GM12874 (cell line): ENCODE results near the gene COLGALT1.

Source experiments
- CTCF ChIP-seq: IDR thresholded peaks from 2 replicates; pipeline ENCODE4 v1.5.1; 2011; ENCODE audit warnings: low read depth, mild to moderate bottlenecking, control low read depth, low read length, moderate library complexity; ENCODE audit not compliant: insufficient read depth

Gene COLGALT1

GRCh38 chr19:17618281-17618903, 62.9 kb downstream of the COLGALT1 start:
- TF ChIP-seq CTCF, result no peak

- TF ChIP-seq CTCF, result no peak
Observed at GRCh38 chr19:17618936-17619335, 63.5 kb downstream of the COLGALT1 start.

- TF ChIP-seq CTCF, result no peak
Observed at GRCh38 chr19:17620696-17621095, 65.2 kb downstream of the COLGALT1 start.

- no peak for TF ChIP-seq CTCF
Observed at GRCh38 chr19:17623224-17623935, 67.9 kb downstream of the COLGALT1 start.

GRCh38 chr19:17624314-17624991, 69.0 kb downstream of the COLGALT1 start:
- no peak for TF ChIP-seq CTCF

- TF ChIP-seq CTCF, result no peak
Observed at GRCh38 chr19:17625043-17625442, 69.6 kb downstream of the COLGALT1 start.

GRCh38 chr19:17625980-17626379, 70.5 kb downstream of the COLGALT1 start:
- no peak for TF ChIP-seq CTCF
